GM19238 (cell line): ENCODE measurements around the gene ARID1B.

Source experiments
- DNase-seq: peaks from one replicate; pipeline ENCODE4 v3.0.0; 2011; ENCODE audit warnings: low spot score; ENCODE audit not compliant: insufficient read length

The ARID1B gene

GRCh38 chr6:156822747-156823206, 45.6 kb downstream of the ARID1B start:
- no peak for DNase-seq

GRCh38 chr6:156824142-156824541, 47.0 kb downstream of the ARID1B start:
- DNase-seq: no peak

GRCh38 chr6:156825475-156825874, 48.3 kb downstream of the ARID1B start:
- DNase-seq: no peak

GRCh38 chr6:156826290-156826955, 49.2 kb downstream of the ARID1B start:
- DNase-seq: no peak

- no peak for DNase-seq
Observed at GRCh38 chr6:156827382-156827781, 50.2 kb downstream of the ARID1B start.

DNA sequence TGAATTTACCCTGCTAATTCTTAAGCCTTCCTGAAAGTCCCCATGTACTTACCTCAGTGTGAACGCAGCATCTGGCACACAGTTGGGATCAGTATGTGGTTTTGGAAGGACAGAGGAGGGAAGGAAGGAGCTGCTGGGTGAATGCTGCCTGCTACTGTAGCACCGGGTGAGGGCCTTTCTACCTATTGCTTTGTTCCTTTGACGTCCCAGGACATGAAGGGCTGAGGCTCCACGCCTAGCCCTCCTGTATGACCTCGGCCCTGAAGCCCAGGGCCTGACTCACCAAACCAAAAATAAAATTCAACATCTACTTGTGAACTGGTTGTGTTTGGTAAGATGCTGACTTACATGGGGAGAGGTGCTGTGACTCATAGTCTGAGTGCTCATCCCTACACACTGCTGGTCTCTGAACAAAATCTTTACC, 51.1 kb downstream of the ARID1B start:
- DNase-seq: no peak

DNA sequence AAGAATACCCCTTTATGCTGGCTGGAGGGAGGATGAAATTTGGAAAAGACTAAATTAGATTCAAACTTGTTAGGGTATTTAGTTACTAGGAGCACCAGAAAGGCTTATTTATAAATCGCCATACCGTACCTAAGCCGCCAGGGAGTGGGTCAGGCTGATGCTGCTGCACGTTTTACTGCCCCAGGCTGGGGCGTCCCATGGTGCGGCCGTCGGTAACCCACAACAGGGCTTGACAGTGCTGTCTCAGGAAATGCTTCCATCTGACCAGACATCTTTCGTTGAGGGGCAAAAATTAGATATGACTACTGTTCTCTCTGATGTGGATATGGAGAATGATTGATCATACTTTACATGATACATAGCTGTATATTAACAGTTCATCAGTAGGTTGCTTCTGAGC, 52.9 kb downstream of the ARID1B start:
- no peak for DNase-seq

DNA sequence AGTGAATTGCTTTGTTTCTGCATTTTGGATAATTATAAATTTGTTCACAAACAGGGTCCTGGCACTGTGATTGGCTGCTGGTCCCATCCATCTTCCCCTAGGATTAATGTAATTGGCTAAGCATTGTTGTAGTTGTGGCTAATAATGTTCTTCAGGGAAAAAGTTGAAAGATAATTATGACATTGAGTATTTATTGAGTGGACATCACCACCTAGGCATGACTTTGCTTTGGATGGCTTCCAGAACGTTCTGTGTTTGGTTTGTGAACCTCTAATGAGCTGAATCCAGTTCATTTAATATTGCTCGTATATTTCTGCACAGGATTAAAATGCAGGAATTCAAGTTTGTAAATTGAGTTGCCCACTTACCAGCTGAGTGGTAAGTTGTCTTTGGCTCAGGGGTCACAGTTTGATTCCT, 55.1 kb downstream of the ARID1B start:
- no peak for DNase-seq

DNA sequence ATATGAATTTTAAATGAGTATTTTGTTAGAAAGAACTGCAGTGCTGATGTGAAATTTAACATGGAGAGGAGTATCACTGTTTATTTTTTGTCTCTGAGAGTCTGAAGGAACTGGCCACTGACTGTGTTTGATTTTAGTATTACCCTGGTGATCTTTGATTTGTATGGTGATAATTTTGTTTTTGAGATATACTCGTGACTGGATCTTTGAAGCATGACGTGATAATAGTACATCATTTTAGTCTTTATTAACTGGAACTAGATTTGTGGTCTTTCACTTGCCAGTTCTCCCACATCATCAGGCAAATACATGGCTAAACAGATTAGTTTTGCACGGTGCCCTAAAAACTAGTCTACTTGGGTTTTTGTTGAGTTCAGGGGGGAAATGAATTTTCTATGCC, 55.5 kb downstream of the ARID1B start:
- no peak for DNase-seq

GRCh38 chr6:156833755-156834154, 56.6 kb downstream of the ARID1B start:
- DNase-seq: no peak

- DNase-seq: no peak
Observed at GRCh38 chr6:156839129-156839528, 62.0 kb downstream of the ARID1B start.

DNA sequence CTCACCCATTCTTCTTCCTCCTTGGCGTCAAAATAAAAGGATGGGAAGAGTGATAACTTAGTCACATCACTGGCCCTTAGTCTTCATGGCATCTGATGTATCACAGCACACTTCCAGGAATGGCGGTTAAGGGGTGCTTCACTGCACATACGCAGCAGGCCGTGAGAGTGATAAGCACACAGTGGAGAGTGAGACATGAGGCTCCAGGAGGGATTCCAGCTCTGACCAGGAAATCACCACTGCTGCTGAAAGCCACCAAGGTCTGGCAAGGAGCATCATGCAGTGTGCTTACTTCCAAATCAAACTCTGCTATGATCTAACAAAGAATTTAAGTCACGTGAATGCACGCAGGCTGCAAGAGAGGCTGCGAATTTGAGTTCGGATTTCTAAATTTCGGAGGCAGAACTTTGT, 62.4 kb downstream of the ARID1B start:
- DNase-seq: no peak

- no peak for DNase-seq
Observed at GRCh38 chr6:156840136-156840535, 63.0 kb downstream of the ARID1B start.

- DNase-seq: no peak
Observed at GRCh38 chr6:156840606-156841005, 63.4 kb downstream of the ARID1B start.

DNA sequence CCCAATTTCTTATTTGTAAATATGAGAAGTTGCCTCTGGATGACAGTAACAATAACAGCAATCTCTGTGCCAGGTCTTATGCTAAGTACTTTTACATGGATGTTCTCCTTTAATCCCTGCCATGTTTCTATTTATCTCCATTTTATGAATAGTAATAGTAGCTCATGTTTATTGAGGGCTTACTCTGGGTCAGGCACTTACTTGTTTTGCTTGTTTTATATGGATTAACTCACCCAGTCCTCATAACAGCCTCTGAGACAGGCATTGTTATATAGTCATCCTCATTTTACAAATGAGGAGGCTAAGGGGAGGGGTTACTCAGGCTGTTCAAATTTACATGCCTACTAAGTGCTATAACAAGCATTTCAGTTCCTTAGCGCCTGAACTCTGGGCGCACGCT, 64.3 kb downstream of the ARID1B start:
- DNase-seq: no peak

DNA sequence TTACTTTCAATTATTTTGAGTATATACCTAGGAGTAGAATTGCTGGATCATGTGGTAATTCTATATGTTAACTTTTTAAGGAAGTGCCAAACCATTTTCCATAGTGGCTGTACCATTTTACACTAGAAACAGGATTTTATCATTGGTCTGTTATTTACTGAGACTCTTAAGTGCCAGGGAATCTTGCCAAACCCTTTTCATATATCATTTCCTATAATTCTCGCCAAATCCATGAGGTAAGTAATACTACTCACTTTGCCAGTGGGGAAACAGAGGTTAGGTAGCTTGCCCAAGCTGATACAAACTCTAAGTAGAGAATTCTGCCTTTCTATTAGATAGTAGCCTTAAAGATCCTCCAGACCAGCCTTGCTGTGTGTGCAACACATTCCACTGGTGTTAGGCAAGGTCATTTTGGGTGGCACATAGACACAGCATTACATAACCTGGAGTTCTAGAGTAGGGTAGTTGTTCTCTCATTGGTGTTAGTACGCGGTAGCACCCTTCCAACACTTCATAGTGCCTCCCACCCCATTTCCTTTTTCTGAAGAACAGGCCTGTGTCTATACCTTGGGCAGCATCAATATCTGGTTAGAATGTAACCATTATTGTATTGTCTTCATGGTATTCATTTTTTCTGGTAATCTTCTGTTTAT, 65.5 kb downstream of the ARID1B start:
- DNase-seq: no peak

- no peak for DNase-seq
Observed at GRCh38 chr6:156844089-156844488, 66.9 kb downstream of the ARID1B start.

DNA sequence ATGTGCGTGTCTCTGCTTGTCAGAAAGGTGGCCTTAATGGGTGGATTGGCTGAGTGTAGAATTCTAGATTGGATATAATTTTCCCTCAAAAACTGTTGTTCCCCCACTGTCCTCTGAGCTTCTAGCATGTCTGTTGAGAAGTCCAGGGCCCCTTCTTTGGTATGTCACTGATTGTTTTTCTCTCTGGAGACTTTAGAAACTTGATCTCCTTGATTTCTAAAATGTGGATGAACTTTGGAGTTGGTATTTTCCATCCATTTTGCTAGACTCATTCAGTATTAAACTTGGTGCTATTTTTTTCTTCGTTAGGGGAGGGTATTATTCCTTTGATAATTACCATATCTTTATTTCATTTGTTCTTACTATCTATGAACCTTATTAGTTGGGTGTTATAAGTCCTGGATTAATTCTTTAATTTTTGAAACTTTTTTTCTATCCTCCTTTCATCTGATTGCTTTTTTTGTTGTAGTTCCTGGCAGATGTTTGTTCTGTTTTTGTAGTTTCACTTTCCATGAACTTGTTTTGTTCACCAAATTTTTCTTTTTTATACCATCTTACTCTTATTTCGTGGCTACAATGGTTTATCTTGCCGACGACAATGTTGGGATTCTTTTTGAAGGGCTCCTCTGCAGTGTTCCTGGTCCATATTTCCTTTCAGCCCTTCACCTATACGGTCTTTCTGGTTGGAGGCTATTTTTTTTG, 68.4 kb downstream of the ARID1B start:
- DNase-seq: no peak

DNA sequence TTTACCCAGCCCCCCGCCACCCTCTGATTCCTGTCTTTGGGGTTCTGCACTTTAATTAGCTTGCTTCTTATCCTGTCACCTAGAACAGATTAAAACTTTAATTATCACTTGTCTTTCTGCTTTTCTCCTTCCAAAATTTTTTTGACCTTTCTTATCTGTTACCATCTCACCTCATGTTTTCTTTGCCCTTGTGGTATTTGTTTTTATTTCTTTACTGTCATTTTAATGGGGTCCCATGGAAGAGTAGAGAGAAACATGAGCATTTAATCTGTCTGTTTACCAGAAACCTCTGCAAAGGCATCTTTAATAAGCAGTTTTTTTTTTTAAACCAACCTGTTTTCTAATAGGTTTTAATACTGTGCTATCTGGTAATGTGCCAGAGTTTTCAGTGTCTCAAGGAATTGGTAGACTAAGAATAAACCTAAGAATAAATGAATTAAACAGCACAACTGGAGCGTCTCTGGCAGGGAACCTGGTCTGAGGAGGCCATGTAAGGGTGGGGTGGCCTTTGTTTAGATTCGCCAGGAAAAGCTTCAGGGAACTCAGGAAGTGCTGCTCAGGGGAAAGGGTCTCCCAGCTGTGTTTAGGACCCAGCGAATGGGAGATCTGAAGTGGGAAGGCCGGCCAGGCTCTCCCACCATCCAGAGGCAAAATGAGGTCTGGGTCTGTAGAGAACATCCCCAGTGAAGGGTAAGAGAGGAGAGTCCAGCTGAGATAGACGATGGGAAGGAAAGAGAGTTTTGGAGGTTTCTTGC, 69.8 kb downstream of the ARID1B start:
- no peak for DNase-seq

DNA sequence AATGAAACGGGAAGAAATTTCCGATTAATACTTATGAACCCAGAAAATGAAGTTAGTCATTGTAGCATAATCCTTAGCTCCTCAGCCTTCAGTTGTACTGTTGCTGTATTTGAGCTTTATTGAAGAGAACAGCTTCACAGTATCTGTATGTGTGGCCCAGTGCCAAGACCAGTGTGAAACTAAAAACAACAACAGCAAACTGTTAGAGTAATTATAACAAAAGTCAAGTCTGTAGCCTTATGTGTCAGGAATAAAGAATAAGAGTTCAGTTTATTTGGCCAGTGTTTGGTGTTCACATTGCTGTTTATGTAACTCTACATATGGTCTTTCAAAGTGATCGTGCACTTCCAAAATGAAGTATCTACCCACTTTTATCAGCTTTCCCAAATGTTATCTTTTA, 70.9 kb downstream of the ARID1B start:
- no peak for DNase-seq

DNA sequence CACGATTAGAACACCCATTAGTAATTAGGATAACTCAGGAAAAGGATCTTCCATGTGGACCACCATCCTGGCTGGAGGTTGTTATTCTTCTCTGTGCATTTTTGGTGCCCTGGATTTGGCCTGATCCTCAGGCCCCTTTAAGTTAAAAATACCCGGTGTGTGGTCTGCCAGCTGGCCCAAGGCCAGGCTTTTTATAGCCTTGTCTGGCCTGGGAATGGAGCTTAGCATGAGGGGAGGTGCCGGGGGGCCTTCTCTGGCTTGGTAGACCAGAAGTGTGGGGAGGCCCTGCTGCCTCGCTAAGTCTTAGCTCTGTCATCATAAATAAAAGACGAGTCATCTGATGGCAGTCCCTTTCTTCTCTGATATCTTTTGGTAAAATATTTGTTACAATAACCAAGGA, 71.4 kb downstream of the ARID1B start:
- no peak for DNase-seq

- no peak for DNase-seq
Observed at GRCh38 chr6:156849806-156850205, 72.6 kb downstream of the ARID1B start.
